Neural crest cell (in vitro differentiated cells): ENCODE data around the gene ELSPBP1. TPM values are rescaled to one million over a fixed set of nuclear protein-coding genes. Genes with fewer than 3 reads are reported as not detected.

ENCODE experiments used
- total RNA-seq: library from RNA; stranded (reverse); gene quantifications from 2 replicates; pipeline ENCODE4 v1.2.1, GENCODE V29; 2021

The ELSPBP1 gene
- total RNA-seq, 1 donor from 2014 or later = not detected

Other genes starting within 250 kb of the ELSPBP1 start
- gene NOP53, start 249.1 kb upstream of the ELSPBP1 start, total RNA-seq = 285 and 304 TPM in 2 replicates
- 175 and 179 TPM in 2 replicates for gene SELENOW, start 215.9 kb upstream of the ELSPBP1 start, total RNA-seq
- not detected in 2 replicates for gene TPRX1, start 190.1 kb upstream of the ELSPBP1 start, total RNA-seq
- gene CRX, start 172.7 kb upstream of the ELSPBP1 start, total RNA-seq = not detected in 2 replicates
- not detected in 2 replicates for gene TPRX2, start 135.4 kb upstream of the ELSPBP1 start, total RNA-seq
- gene SULT2A1, start 108.3 kb upstream of the ELSPBP1 start, total RNA-seq = not detected in 2 replicates
- not detected in 2 replicates for gene BSPH1, start 2.5 kb upstream of the ELSPBP1 start, total RNA-seq
- not detected in 2 replicates for gene CABP5, start 49.4 kb downstream of the ELSPBP1 start, total RNA-seq
- gene PLA2G4C, start 116.2 kb downstream of the ELSPBP1 start, total RNA-seq = 1.1 and 2.0 TPM in 2 replicates
- gene LIG1, start 175.7 kb downstream of the ELSPBP1 start, total RNA-seq = 144 and 156 TPM in 2 replicates
- 11.2 and 13.4 TPM in 2 replicates for gene ZSWIM9, start 176.0 kb downstream of the ELSPBP1 start, total RNA-seq